H1 (cell line): ENCODE results near the gene POLR3E. TPM values are rescaled to one million over a fixed set of nuclear protein-coding genes. Genes with fewer than 3 reads are reported as not detected.

Experiments used
- CTCF ChIA-PET: fragments of 300-600 bp; sonication (Branson Sonifier 250); formaldehyde crosslinking; loops from one replicate; lab custom pipeline; 2021; ENCODE audit not compliant: partially characterized antibody; lab: Charles Lee
- POLR2A ChIA-PET: fragments of 300-600 bp; sonication (Branson Sonifier 250); formaldehyde crosslinking; loops from one replicate; lab custom pipeline; 2021; ENCODE audit warnings: inconsistent platforms; ENCODE audit not compliant: partially characterized antibody; lab: Charles Lee
- DNase-seq, 2 experiments: peaks; one replicate each; pipeline versions ENCODE4 v3.0.0 to v3.0.0-alpha.2; 2010 to 2022; ENCODE audit warnings: low spot score in 2 of 2, low read depth in 1 of 2, mixed read lengths in 1 of 2
- FAIRE-seq: peaks from 2 replicates; lab custom pipeline; 2011; peaks lifted over from hg19 to GRCh38; lab: Jason Lieb, UNC
- H2AFZ ChIP-seq: 2 replicates; pipeline ENCODE4 v1.8.1; 2012; ENCODE audit warnings: low read length, inconsistent platforms
- H2AK5ac ChIP-seq: 2 replicates; pipeline ENCODE4 v1.6.1; 2013; ENCODE audit warnings: low read depth, low read length
- H2BK120ac ChIP-seq: replicated peaks from 2 replicates; pipeline ENCODE3; 2013; ENCODE audit warnings: low read depth, low read length, inconsistent platforms
- H2BK12ac ChIP-seq: 2 replicates; pipeline ENCODE4 v1.6.1; 2013; ENCODE audit warnings: low read depth, low read length
- H2BK15ac ChIP-seq: 2 replicates; pipeline ENCODE4 v1.6.1; 2013; ENCODE audit warnings: low read length
- H2BK20ac ChIP-seq: 2 replicates; pipeline ENCODE4 v1.6.1; 2013; ENCODE audit warnings: low read length
- H2BK5ac ChIP-seq: 2 replicates; pipeline ENCODE4 v1.6.1; 2013; ENCODE audit warnings: low read depth, low read length
- H3K14ac ChIP-seq: 2 replicates; pipeline ENCODE4 v1.6.1; 2013; ENCODE audit warnings: inconsistent platforms; ENCODE audit not compliant: insufficient read length
- H3K18ac ChIP-seq: 2 replicates; pipeline ENCODE4 v1.6.1; 2013; ENCODE audit warnings: low read length; ENCODE audit errors: extremely low read depth
- H3K23ac ChIP-seq: 2 replicates; pipeline ENCODE4 v1.6.1; 2013; ENCODE audit warnings: inconsistent platforms; ENCODE audit not compliant: insufficient read length
- H3K23me2 ChIP-seq: 2 replicates; pipeline ENCODE4 v1.6.1; 2013; ENCODE audit warnings: low read depth, low read length
- H3K27ac ChIP-seq: 2 replicates; pipeline ENCODE4 v1.6.1; 2011; ENCODE audit warnings: low read depth, low read length, inconsistent platforms
- H3K27me3 ChIP-seq, 4 experiments: replicated peaks in 1 of 4; 1 replicate in 1 of 4; 2 replicates in 3 of 4; pipeline versions ENCODE4 v1.6.1 to v1.8.1; 2011 to 2013; ENCODE audit warnings: low read length in 3 of 4, mild to moderate bottlenecking in 3 of 4, inconsistent platforms in 2 of 4, mixed read lengths in 2 of 4, moderate library complexity in 1 of 4; ENCODE audit not compliant: control insufficient read depth in 3 of 4, insufficient read depth in 3 of 4; ENCODE audit errors: extremely low read depth in 1 of 4
- H3K36me3 ChIP-seq, 4 experiments: 2 replicates each; pipeline versions ENCODE4 v1.6.1 to v1.8.1; 2011 to 2013; ENCODE audit warnings: mild to moderate bottlenecking in 4 of 4, low read length in 3 of 4, moderate library complexity in 2 of 4, control low read depth in 1 of 4, inconsistent platforms in 1 of 4; ENCODE audit not compliant: insufficient read depth in 4 of 4, control insufficient read depth in 2 of 4
- H3K4ac ChIP-seq: replicated peaks from 2 replicates; pipeline ENCODE3; 2013; ENCODE audit warnings: low read length, low read depth, mixed read lengths, inconsistent platforms; ENCODE audit not compliant: insufficient read length
- H3K4me1 ChIP-seq, 4 experiments: replicated peaks in 1 of 4; 1 replicate in 1 of 4; 2 replicates in 3 of 4; pipeline versions ENCODE4 v1.6.1 to v1.8.1; 2011 to 2013; ENCODE audit warnings: low read length in 3 of 4, inconsistent platforms in 2 of 4, mixed read lengths in 1 of 4; ENCODE audit not compliant: insufficient read depth in 4 of 4, control insufficient read depth in 3 of 4
- H3K4me2 ChIP-seq, 2 experiments: 2 replicates each; pipeline versions ENCODE4 v1.6.1 to v1.8.1; 2011 to 2013; ENCODE audit warnings: low read depth in 2 of 2, low read length in 2 of 2, control low read depth in 1 of 2, inconsistent platforms in 1 of 2, mild to moderate bottlenecking in 1 of 2; ENCODE audit not compliant: insufficient read depth in 1 of 2
- H3K4me3 ChIP-seq, 4 experiments: fragments of 200-600, 300-600 bp in 1 of 4; sonication (generic), shearing (Covaris generic), sonication (Bioruptor Twin) in 1 of 4; 2 replicates each; pipeline versions ENCODE4 v1.5.1 to v1.8.1; 2011 to 2016; ENCODE audit warnings: low read length in 4 of 4, low read depth in 3 of 4, control low read depth in 2 of 4, inconsistent platforms in 2 of 4, mild to moderate bottlenecking in 2 of 4, mixed read lengths in 1 of 4, moderate library complexity in 1 of 4; ENCODE audit not compliant: insufficient read depth in 2 of 4; ENCODE audit errors: extremely low read depth in 1 of 4
- H3K56ac ChIP-seq: replicated peaks from 2 replicates; pipeline ENCODE3; 2013; ENCODE audit warnings: low read depth, mild to moderate bottlenecking, mixed read lengths, low read length, inconsistent platforms; ENCODE audit not compliant: insufficient read length
- H3K79me1 ChIP-seq: 2 replicates; pipeline ENCODE4 v1.6.1; 2013; ENCODE audit warnings: low read depth, low read length, control low read depth
- H3K79me2 ChIP-seq, 2 experiments: 2 replicates each; pipeline versions ENCODE4 v1.6.1 to v1.8.1; 2012 to 2013; ENCODE audit warnings: low read length in 2 of 2, mild to moderate bottlenecking in 2 of 2, inconsistent platforms in 1 of 2; ENCODE audit not compliant: insufficient read depth in 2 of 2, control insufficient read depth in 1 of 2
- H3K9ac ChIP-seq, 4 experiments: replicated peaks in 1 of 4; 1 replicate in 1 of 4; 2 replicates in 3 of 4; pipeline versions ENCODE4 v1.6.1 to v1.8.1; 2011 to 2013; ENCODE audit warnings: low read depth in 3 of 4, low read length in 3 of 4, control low read depth in 2 of 4, mild to moderate bottlenecking in 2 of 4, moderate library complexity in 2 of 4, inconsistent platforms in 1 of 4; ENCODE audit errors: extremely low read depth in 1 of 4
- H3K9me3 ChIP-seq, 2 experiments: 2 replicates each; pipeline versions ENCODE4 v1.6.1 to v1.8.1; 2012 to 2013; ENCODE audit warnings: mild to moderate bottlenecking in 2 of 2, moderate library complexity in 2 of 2, control low read depth in 1 of 2, inconsistent platforms in 1 of 2, low read depth in 1 of 2, low read length in 1 of 2, mixed read lengths in 1 of 2; ENCODE audit not compliant: insufficient read depth in 2 of 2
- H4K20me1 ChIP-seq, 2 experiments: replicated peaks in 1 of 2; 2 replicates each; pipeline versions ENCODE3 to v1.8.1; 2011 to 2013; ENCODE audit warnings: inconsistent platforms in 2 of 2, low read length in 2 of 2, mild to moderate bottlenecking in 1 of 2; ENCODE audit not compliant: insufficient read depth in 2 of 2, control insufficient read depth in 1 of 2
- H4K5ac ChIP-seq: 2 replicates; pipeline ENCODE4 v1.6.1; 2013; ENCODE audit warnings: low read length, low read depth, mixed read lengths, inconsistent platforms; ENCODE audit not compliant: insufficient read length
- H4K8ac ChIP-seq: 2 replicates; pipeline ENCODE4 v1.8.0; 2013; ENCODE audit warnings: mild to moderate bottlenecking, moderate library complexity, low read length, inconsistent platforms; ENCODE audit not compliant: insufficient read depth; ENCODE audit errors: extremely low read depth
- H4K91ac ChIP-seq: replicated peaks from 2 replicates; pipeline ENCODE3; 2013; ENCODE audit warnings: low read length, mixed read lengths, inconsistent platforms; ENCODE audit not compliant: insufficient read length
- CBX8 ChIP-seq: fragments of 300-800, 300-1000 bp; sonication (generic); IDR thresholded peaks from 2 replicates; pipeline ENCODE4 v1.7.1; 2016; ENCODE audit warnings: low read depth, low read length, borderline replicate concordance
- CHD1 ChIP-seq: IDR thresholded peaks from 2 replicates; pipeline ENCODE4 v1.6.1; 2012; ENCODE audit warnings: low read depth, low read length, improper control_type of control experiment
- CTCF ChIP-seq, 3 experiments: IDR thresholded peaks; 1 replicate in 2 of 3; 2 replicates in 1 of 3; pipeline versions ENCODE4 v1.5.1 to v1.6.1; 2011; ENCODE audit warnings: low read length in 3 of 3, mild to moderate bottlenecking in 3 of 3, inconsistent platforms in 2 of 3, low read depth in 1 of 3, moderate library complexity in 1 of 3; ENCODE audit not compliant: insufficient read depth in 1 of 3; ENCODE audit errors: control extremely low read depth in 1 of 3
- KDM4A ChIP-seq: IDR thresholded peaks from one replicate; pipeline ENCODE4 v1.7.1; 2012; ENCODE audit warnings: low read depth, mild to moderate bottlenecking, moderate library complexity, low read length, inconsistent platforms; ENCODE audit not compliant: severe bottlenecking
- NANOG ChIP-seq: IDR thresholded peaks from 2 replicates; pipeline ENCODE4 v1.6.1; 2011; ENCODE audit warnings: low read length, low read depth, mild to moderate bottlenecking, inconsistent platforms; ENCODE audit not compliant: insufficient read depth, poor library complexity, severe bottlenecking
- POLR2AphosphoS5 ChIP-seq: IDR thresholded peaks from 2 replicates; pipeline ENCODE4 v1.6.1; 2011; ENCODE audit warnings: low read depth, low read length
- RNF2 ChIP-seq: fragments of 200-900, 300-1000 bp; sonication (generic); IDR thresholded peaks from 2 replicates; pipeline ENCODE4 v1.7.1; 2016; ENCODE audit warnings: borderline replicate concordance, low read depth, mild to moderate bottlenecking, antibody characterized with exemption, low read length; ENCODE audit not compliant: poor library complexity, severe bottlenecking; ENCODE audit errors: missing control alignments
- TBP ChIP-seq: IDR thresholded peaks from 2 replicates; pipeline ENCODE4 v1.6.1; 2011; ENCODE audit warnings: low read depth, low read length, improper control_type of control experiment
- WGBS, 2 experiments: shearing (Covaris generic) in 1 of 2; methylation state at CpG; one replicate each; pipeline versions ENCODE4 v1.1.6 to v1.1.7; 2013 to 2015; ENCODE audit warnings: low lambda C conversion rate in 2 of 2, mixed read lengths in 2 of 2, inconsistent platforms in 1 of 2, low coverage in 1 of 2, missing lambda C conversion rate in 1 of 2; ENCODE audit not compliant: insufficient replicate concordance in 2 of 2, insufficient coverage in 1 of 2, insufficient read length in 1 of 2; ENCODE audit errors: extremely low coverage in 1 of 2, missing lambda C conversion rate in 1 of 2; 5-methylcytosine and 5-hydroxymethylcytosine counted together
- polyA plus RNA-seq, 7 experiments: library from polyadenylated mRNA; depleted of rRNA in 3 of 7; stranded (reverse) in 5 of 7; unstranded in 2 of 7; fragments of >200 nt in 5 of 7; fragments of 200-250 nt in 2 of 7; gene quantifications; 1 replicate in 5 of 7; 2 replicates in 1 of 7; 4 replicates in 1 of 7; pipeline versions ENCODE4 v1.2.1 to v1.2.3, GENCODE V29; 2011 to 2013; ENCODE audit warnings: missing spikeins in 2 of 7, mixed read lengths in 2 of 7
- total RNA-seq: library from RNA; stranded (reverse); fragmentation: NEBNext Ultra II Directional; extraction: Animal tissue kit (Norgen Biotek cat#: 25700); gene quantifications from 2 replicates; pipeline ENCODE4 v1.2.1, GENCODE V29; 2021

Gene POLR3E
- total and polyA plus RNA-seq, 2 of the 8 experiments (the other 6 are each of a cell fraction or from before 2014, with no cell fraction given): 96.5 to 125 TPM

- CTCF ChIA-PET: interaction anchor here (0.7 to 4.5 kb wide), 23 partner anchors 8 to 1286 kb away, joined by 3 to 21 read pairs (median 4); no protein-coding TSS in a partner anchor
- Histone ChIP-seq H3K4me2 (no peak overlapping the region), H3K9ac (no peak overlapping the region), H2AFZ (no peak overlapping the region), H3K23ac (no peak overlapping the region), H3K23me2 (no peaks in the 10 kb centered on the region), H3K36me3 (peaks cover 10 to 37% (median 32%) of the 10 kb centered on the region in 4 experiments; a peak in 6 of 8 replicates), H3K4ac (no peak overlapping the region), H2BK20ac (no peak overlapping the region), H2BK120ac (no peak overlapping the region), H3K79me1 (peaks cover 4% of the 10 kb centered on the region; the same call in 1 of the 2 replicates), H4K5ac (no peak overlapping the region), H3K9me3 (no peaks in the 10 kb centered on the region), H3K18ac (no peak overlapping the region), H3K79me2 (peaks cover 0 to 13% of the 10 kb centered on the region in 2 experiments; a peak in 1 of 4 replicates), H2BK12ac (no peak overlapping the region), H2AK5ac (no peak overlapping the region), H2BK15ac (no peak overlapping the region), H3K14ac (no peak overlapping the region), H3K4me3 (no peak overlapping the region), H4K91ac (no peak overlapping the region), H4K20me1 (peaks cover 0 to 8% of the 10 kb centered on the region in 2 experiments), H3K27me3 (no peaks in the 10 kb centered on the region), H3K27ac (no peak overlapping the region), H3K56ac (no peak overlapping the region), H2BK5ac (no peak overlapping the region), H4K8ac (no peak overlapping the region), H3K4me1 (peaks cover 0 to 3% (median under 1%) of the 10 kb centered on the region in 4 experiments; a peak in 2 of 7 replicates)
- POLR2A ChIA-PET: interaction anchor here (0.6 kb wide), 1 partner anchor 993 kb away, joined by 4 read pairs; no protein-coding TSS in a partner anchor
- DNase-seq (peak in 1 of 2 experiments; percentile 90), FAIRE-seq (no peak)
- 84% methylated on average over 18 of the region's 18 CpGs; no CpG with 5 or more reads in 1 of the 2 experiments for WGBS, 2 experiments
- TF ChIP-seq CTCF (IDR thresholded peaks at IDR 0.05; ENCODE audit: control extremely low read depth in 1 of 3, insufficient read depth in 1 of 3, low read depth in 1 of 3, low read length in 3 of 3): peak; percentile 66 to 80 (median 68)
- no peak for TF ChIP-seq CBX8
- TF ChIP-seq CHD1: no peak
- no peak for TF ChIP-seq RNF2
- TF ChIP-seq TBP: no peak
- no peak for TF ChIP-seq POLR2AphosphoS5
- TF ChIP-seq KDM4A: no peak
- TF ChIP-seq NANOG: no peak
Observed at GRCh38 chr16:22318690-22319358, 21.6 kb downstream of the POLR3E start.
